ENCODE measurements around the gene ALDH3A2. TPM values are rescaled to one million over a fixed set of nuclear protein-coding genes. Genes with fewer than 3 reads are reported as not detected.

Gene ALDH3A2
- total and polyA plus RNA-seq, 4 donors = 63.3 to 165 (median 80.4) TPM

- Histone ChIP-seq H3K9me3 (ENCODE audit: control insufficient read depth in 4 of 4, low read length in 3 of 4) (no peaks in the 10 kb centered on the region), H3K27ac (ENCODE audit: low read depth in 1 of 2, low read length in 2 of 2) (no peak overlapping the region), H3K9ac (ENCODE audit: low read depth in 1 of 2, low read length in 2 of 2) (no peak overlapping the region), H3K36me3 (ENCODE audit: control insufficient read depth in 4 of 4, insufficient read depth in 3 of 4, low read depth in 1 of 4, low read length in 3 of 4) (peaks cover 0 to 18% (median 11%) of the 10 kb centered on the region in 4 donors), H3K4me1 (ENCODE audit: control insufficient read depth in 4 of 4, insufficient read depth in 4 of 4, low read length in 3 of 4) (peaks cover 0 to 15% (median 4%) of the 10 kb centered on the region in 4 donors), H3K4me3 (ENCODE audit: low read depth in 1 of 3, low read length in 3 of 3) (no peak overlapping the region), H3K27me3 (ENCODE audit: control insufficient read depth in 4 of 4, insufficient read depth in 4 of 4, low read length in 3 of 4) (no peaks in the 10 kb centered on the region)
- 96% methylated on average over 5 of the region's 5 CpGs for WGBS
- no peak for DNase-seq (ENCODE audit: low spot score)
- no peak for TF ChIP-seq GABPA (IDR thresholded peaks at IDR 0.05 in 1 of 2, conservative IDR thresholded peaks at IDR 0.05 in 1 of 2)
- no peak for TF ChIP-seq NR2F2 (IDR thresholded peaks at IDR 0.05)
- no peak for TF ChIP-seq HNF4G (IDR thresholded peaks at IDR 0.05)
- TF ChIP-seq FOXA2 (IDR thresholded peaks at IDR 0.05) = no peak
- no peak for TF ChIP-seq TAF1 (conservative IDR thresholded peaks at IDR 0.05)
- no peak for TF ChIP-seq SP1 (IDR thresholded peaks at IDR 0.05)
Observed at GRCh38 chr17:19677736-19678379, 29.3 kb downstream of the ALDH3A2 start.

- Histone ChIP-seq H3K4me1 (ENCODE audit: control insufficient read depth in 4 of 4, insufficient read depth in 4 of 4, low read length in 3 of 4) (peaks cover 0 to 5% (median 1%) of the 10 kb centered on the region in 4 donors), H3K36me3 (ENCODE audit: control insufficient read depth in 4 of 4, insufficient read depth in 3 of 4, low read depth in 1 of 4, low read length in 3 of 4) (peaks cover 0 to 18% (median 11%) of the 10 kb centered on the region in 4 donors), H3K27ac (ENCODE audit: low read depth in 1 of 2, low read length in 2 of 2) (peak overlapping the region in 1 of 2 donors; percentile 3), H3K9ac (ENCODE audit: low read depth in 1 of 2, low read length in 2 of 2) (no peak overlapping the region), H3K27me3 (ENCODE audit: control insufficient read depth in 4 of 4, insufficient read depth in 4 of 4, low read length in 3 of 4) (no peaks in the 10 kb centered on the region), H3K4me3 (ENCODE audit: low read depth in 1 of 3, low read length in 3 of 3) (no peak overlapping the region), H3K9me3 (ENCODE audit: control insufficient read depth in 4 of 4, low read length in 3 of 4) (no peaks in the 10 kb centered on the region)
- WGBS = 78% methylated on average over 18 of the region's 18 CpGs
- DNase-seq (ENCODE audit: low spot score) = no peak
- no peak for TF ChIP-seq JUND (IDR thresholded peaks at IDR 0.05)
- TF ChIP-seq ZBTB33 (IDR thresholded peaks at IDR 0.05) = no peak
- TF ChIP-seq RXRA (IDR thresholded peaks at IDR 0.05) = peak; percentile 24 to 60
- TF ChIP-seq HNF4G (IDR thresholded peaks at IDR 0.05) = no peak
- no peak for TF ChIP-seq GABPA (IDR thresholded peaks at IDR 0.05 in 1 of 2, conservative IDR thresholded peaks at IDR 0.05 in 1 of 2)
- TF ChIP-seq HNF4A (conservative IDR thresholded peaks at IDR 0.05) = peak in 1 of 2 donors; percentile 19
Observed at GRCh38 chr17:19678581-19679453, 30.3 kb downstream of the ALDH3A2 start.

GRCh38 chr17:19683117-19683516 is 34.6 kb downstream of the ALDH3A2 start:
- H3K27me3 ChIP-seq (ENCODE audit: control insufficient read depth in 4 of 4, insufficient read depth in 4 of 4, low read length in 3 of 4) = no peaks in the 10 kb centered on the region
- no peak overlapping the region for H3K4me3 ChIP-seq (ENCODE audit: low read depth in 1 of 3, low read length in 3 of 3)
- TF ChIP-seq REST (IDR thresholded peaks at IDR 0.05) (no peak), SP1 (IDR thresholded peaks at IDR 0.05) (no peak), CTCF (IDR thresholded peaks at IDR 0.05; ENCODE audit: low read depth, low read length, missing input control) (no peak), GABPA (IDR thresholded peaks at IDR 0.05 in 1 of 2, conservative IDR thresholded peaks at IDR 0.05 in 1 of 2) (no peak), HNF4A (conservative IDR thresholded peaks at IDR 0.05) (no peak), RAD21 (IDR thresholded peaks at IDR 0.05) (no peak), MAX (IDR thresholded peaks at IDR 0.05) (no peak)
- no peak overlapping the region for H3K27ac ChIP-seq (ENCODE audit: low read depth in 1 of 2, low read length in 2 of 2)
- 96% methylated on average over 2 of the region's 2 CpGs for WGBS
- no peak overlapping the region for H3K9ac ChIP-seq (ENCODE audit: low read depth in 1 of 2, low read length in 2 of 2)
- DNase-seq (ENCODE audit: low spot score) = no peak
- no peaks in the 10 kb centered on the region for H3K9me3 ChIP-seq (ENCODE audit: control insufficient read depth in 4 of 4, low read length in 3 of 4)
- H3K36me3 ChIP-seq (ENCODE audit: control insufficient read depth in 4 of 4, insufficient read depth in 3 of 4, low read depth in 1 of 4, low read length in 3 of 4) = peaks cover 0 to 8% (median 4%) of the 10 kb centered on the region in 4 donors
- peaks cover 1 to 8% (median 5%) of the 10 kb centered on the region in 4 donors for H3K4me1 ChIP-seq (ENCODE audit: control insufficient read depth in 4 of 4, insufficient read depth in 4 of 4, low read length in 3 of 4)

Data from liver (tissue), 9 donors.